Measurements from ENCODE around the gene SKAP1. TPM values are rescaled to one million over a fixed set of nuclear protein-coding genes. Genes with fewer than 3 reads are reported as not detected.

The SKAP1 gene
- polyA plus RNA-seq, 1 donor, result 12.7 TPM

DNA sequence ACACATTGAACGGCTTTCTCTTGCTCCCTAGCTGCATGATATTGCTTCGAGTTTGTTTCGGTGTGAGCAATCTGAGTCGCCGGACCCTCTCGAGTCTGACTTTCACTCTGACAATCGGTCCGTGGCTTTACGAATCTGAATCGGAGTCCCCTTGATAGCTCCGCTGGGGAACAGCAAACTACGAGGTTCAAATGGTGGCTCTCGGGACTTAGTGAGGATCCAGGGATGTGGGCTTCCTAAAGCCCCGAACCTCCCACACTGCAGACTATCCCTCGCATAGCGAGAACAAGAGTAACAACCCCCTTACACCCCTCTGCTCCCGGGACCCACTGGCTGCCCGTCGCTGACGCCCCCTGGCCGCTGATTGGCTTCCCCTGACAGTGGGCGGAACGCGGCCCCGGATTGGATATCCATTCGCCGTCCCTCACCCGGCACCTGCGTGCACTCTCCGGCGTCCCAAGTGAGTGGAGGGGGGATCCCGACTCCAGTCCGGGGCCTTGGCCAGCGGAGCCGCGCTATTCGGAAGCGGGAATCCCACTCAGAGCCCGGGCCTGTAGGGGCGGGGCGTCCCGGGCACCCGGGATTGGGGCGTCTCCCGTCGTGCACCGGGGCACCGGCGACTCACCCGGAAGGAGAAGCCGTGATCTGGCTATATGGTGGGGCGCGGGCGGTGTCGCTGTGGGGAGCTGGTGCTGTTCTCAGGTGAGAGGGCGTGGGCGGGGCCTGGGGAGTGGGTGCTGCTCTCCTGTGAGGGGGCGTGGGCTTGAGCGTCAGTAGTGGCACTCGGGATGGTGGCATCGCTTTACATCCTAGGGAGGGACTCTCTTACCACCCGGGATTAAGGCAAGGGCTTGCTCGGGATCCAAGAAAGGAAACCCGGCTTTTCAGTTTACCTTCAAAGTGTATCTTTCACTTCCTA lies 322.6 kb downstream of the SKAP1 start, which contains the start of gene SNX11:
Gene SNX11 (plus strand): TSS at position 630 of the 919 bp plus-strand sequence. CDS start 4,278 bp downstream, outside the sequence.
- peak; percentile 90 for DNase-seq

DNA sequence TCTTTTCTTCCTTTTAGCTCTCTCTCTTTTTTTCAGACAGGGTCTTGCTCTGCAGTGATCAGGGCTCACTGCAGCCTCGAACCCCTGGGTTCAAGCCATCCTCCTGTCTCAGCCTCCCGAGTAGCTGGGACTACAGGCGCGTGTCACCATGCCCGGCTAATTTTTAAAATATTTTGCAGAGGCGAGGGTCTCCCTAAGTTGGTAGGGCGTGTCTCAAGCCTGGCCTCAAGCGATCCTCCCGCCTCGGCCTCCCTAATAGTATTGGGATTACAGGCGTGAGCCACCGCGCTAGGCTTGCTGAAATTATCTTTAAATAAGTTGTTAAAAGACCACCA lies 323.2 kb downstream of the SKAP1 start:
- DNase-seq, result no peak

GRCh38 chr17:48104440-48104839 lies 325.6 kb downstream of the SKAP1 start:
- DNase-seq, result no peak

DNA sequence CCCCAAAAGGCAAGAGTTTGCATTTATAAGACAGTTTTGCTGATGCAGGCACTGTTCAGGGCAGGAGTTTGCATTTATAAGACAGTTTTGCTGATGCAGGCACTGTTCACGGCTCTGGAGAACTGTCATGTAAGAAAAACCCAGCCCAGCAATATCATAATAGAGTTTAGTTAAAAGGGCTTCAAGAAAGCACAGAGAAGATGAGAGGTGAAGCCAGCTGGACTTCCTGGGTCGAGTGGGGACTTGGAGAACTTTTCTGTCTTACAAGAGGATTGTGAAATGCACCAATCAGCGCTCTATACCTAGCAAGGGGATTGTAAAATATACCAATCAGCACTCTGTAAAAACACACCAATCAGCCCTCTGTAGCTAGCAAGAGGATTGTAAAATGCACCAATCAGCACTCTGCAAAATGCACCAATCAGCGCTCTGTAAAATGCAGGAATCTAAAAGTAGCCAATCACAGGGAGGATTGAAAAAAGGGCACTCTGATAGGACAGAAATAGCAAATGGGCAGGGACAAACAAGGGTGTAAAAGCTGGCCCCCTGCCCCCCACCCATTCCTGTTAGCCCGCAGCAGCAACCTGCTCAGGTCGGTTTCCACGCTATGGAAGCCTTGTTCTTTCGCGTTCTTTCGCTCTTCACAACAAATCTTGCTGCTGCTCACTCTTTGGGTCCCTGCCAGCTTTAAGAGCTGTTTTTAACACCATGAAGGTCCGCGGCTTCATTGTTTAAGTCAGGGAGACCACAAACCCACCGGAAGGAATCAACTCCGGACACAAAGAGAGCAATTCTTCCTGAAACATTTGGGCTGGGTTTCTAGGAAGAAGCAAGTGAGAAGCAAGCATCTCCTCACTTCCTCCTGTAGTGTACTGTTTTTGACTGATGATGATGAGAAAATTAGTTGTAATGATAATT lies 327.0 kb downstream of the SKAP1 start:
- no peak for DNase-seq

- no peak for DNase-seq
Measured at GRCh38 chr17:48102043-48102750, 327.8 kb downstream of the SKAP1 start.

DNA sequence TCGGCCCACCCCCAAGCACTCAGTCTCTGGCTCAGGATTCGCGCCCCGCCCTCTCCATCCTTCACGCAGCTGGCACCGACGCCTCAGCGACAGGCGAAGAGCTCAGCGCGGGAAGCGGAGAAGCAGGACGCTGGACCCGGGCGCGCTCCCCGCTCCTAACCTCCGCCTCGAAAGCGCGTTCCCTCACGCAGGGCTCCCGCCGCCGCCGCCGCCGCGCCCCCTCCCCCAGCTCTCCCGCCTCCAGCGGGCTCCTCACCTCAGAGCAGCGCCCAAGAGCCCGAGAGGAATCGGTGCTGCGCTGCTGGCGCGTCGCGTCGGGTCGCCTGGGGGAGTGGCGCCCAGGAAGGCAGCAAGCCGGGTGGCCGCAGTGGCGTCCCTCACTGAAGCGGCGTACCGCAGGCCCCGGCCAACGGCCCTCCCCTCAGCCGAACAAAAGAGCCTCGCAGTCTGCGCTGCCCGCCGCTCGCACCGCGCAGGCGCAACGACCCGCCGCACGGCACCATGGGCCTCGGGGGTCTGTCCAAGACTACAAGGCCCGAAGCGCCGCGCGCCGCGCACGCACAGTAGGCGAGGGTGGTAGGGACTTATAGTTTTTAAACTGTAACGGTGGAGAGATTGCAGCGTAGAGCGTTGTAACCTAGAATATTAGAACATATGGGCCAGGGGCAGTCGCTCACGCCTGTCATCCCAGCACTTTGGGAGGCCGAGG lies 328.8 kb downstream of the SKAP1 start, which contains the start of gene CBX1:
Gene CBX1 (minus strand): TSS at position 467 of the 709 bp plus-strand sequence. CDS start 24,474 bp downstream, outside the sequence.
- peak; percentile 95 for DNase-seq

DNA sequence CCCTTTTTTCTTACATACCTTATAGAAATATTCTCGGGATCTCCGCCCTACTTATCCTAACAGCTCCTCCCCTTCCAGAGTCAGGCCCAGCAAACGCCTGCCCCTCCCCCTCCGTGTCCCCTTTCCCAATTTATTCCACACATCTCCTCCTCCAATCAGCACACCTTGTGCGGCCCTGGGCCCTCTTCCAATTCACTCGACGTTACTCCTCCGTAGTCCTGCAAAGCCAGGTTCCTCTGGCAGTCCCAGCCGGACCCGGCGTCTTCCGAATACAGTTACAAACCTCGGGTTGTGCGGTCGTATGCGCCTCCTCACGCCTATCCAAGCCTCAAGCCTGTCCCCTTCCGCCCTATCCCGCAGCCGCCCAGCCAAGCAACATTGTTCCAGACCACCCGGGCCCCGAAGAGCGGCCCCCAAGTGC lies 329.4 kb downstream of the SKAP1 start:
- DNase-seq, result peak; percentile 77

DNA sequence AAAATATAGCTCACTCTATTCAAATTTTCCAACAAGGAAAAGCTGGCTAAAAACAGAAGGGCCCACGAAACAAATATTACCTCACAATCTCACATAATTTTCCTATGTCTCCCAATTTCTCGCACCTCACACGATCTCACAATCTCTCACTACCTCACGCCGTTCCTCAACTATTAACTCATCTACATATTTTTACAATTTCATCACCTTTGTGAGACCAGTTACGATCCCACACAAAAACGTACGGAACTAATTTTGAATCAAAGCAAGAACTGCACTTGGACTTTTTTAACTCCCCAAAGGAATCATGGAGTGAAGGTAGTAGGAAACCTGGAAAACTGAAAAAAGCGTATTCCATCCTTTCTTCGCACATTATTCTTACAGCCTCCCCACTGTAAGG lies 329.9 kb downstream of the SKAP1 start:
- DNase-seq, result no peak

DNA sequence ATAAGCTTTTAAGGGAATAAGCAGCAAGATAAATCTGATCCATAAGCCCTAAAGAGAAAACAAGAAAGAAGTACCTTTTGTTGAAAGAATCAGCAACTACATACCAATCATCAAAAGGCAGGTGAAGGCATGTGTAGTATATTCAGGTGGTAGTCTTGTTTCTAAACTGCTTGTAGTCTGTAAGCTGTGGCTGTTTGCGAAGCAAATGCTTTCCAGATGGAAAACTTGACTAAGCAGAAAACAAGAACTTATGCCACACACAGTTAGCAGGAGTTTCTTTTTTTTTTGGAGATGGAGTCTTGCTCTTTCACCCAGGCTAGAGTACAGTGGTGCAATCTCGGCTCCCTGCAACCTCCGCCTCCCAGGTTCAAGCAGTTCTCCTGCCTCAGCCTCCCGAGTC lies 334.4 kb downstream of the SKAP1 start:
- no peak for DNase-seq

- no peak for DNase-seq
Measured at GRCh38 chr17:48093341-48094045, 336.5 kb downstream of the SKAP1 start.

- DNase-seq, result no peak
Measured at GRCh38 chr17:48084932-48085331, 345.1 kb downstream of the SKAP1 start.

Other genes starting within 250 kb of the SKAP1 start
- gene HOXB1, start 100.8 kb upstream of the SKAP1 start, polyA plus RNA-seq (ENCODE audit: insufficient read length), result 0.38 TPM
- 45.4 TPM for gene HOXB2, start 114.9 kb upstream of the SKAP1 start, polyA plus RNA-seq (ENCODE audit: insufficient read length)
- 16.8 TPM for gene HOXB4, start 148.1 kb upstream of the SKAP1 start, polyA plus RNA-seq (ENCODE audit: insufficient read length)
- gene HOXB3, start 160.0 kb upstream of the SKAP1 start, polyA plus RNA-seq (ENCODE audit: insufficient read length), result 224 TPM
- 38.2 TPM for gene HOXB5, start 163.6 kb upstream of the SKAP1 start, polyA plus RNA-seq (ENCODE audit: insufficient read length)
- 98.2 TPM for gene HOXB6, start 174.8 kb upstream of the SKAP1 start, polyA plus RNA-seq (ENCODE audit: insufficient read length)
- gene HOXB7, start 180.8 kb upstream of the SKAP1 start, polyA plus RNA-seq (ENCODE audit: insufficient read length), result 39.8 TPM
- gene HOXB8, start 185.1 kb upstream of the SKAP1 start, polyA plus RNA-seq (ENCODE audit: insufficient read length), result 44.8 TPM
- gene HOXB9, start 196.1 kb upstream of the SKAP1 start, polyA plus RNA-seq (ENCODE audit: insufficient read length), result 65.6 TPM